Mesodermal cell (in vitro differentiated cells): ENCODE results near the gene UNCX.

Experiments
- H3K27ac ChIP-seq: 2 replicates; pipeline ENCODE4 v1.7.0; 2013; ENCODE audit warnings: mild to moderate bottlenecking, low read depth, low read length, moderate library complexity; ENCODE audit not compliant: severe bottlenecking
- H3K36me3 ChIP-seq: 2 replicates; pipeline ENCODE4 v1.7.1; 2013; ENCODE audit warnings: mild to moderate bottlenecking, low read length, moderate library complexity; ENCODE audit not compliant: control insufficient read depth, insufficient read depth
- H3K4me1 ChIP-seq: one replicate; pipeline ENCODE4 v1.7.1; 2013; ENCODE audit warnings: mild to moderate bottlenecking, low read length; ENCODE audit not compliant: insufficient read depth, control insufficient read depth, poor library complexity, severe bottlenecking
- H3K4me3 ChIP-seq: 2 replicates; pipeline ENCODE4 v1.7.0; 2013; ENCODE audit warnings: low read length, control low read depth, mild to moderate bottlenecking; ENCODE audit not compliant: insufficient read depth, poor library complexity, severe bottlenecking; ENCODE audit errors: extremely low read depth
- H3K9me3 ChIP-seq: 2 replicates; pipeline ENCODE4 v1.7.1; 2013; ENCODE audit warnings: mild to moderate bottlenecking, low read length, moderate library complexity; ENCODE audit not compliant: control insufficient read depth
- WGBS, 2 experiments: methylation state at CpG; one replicate each; pipeline ENCODE4 v1.1.5; 2013; ENCODE audit warnings: missing lambda C conversion rate in 2 of 2; ENCODE audit not compliant: insufficient coverage in 2 of 2; 5-methylcytosine and 5-hydroxymethylcytosine counted together

The UNCX gene

DNA sequence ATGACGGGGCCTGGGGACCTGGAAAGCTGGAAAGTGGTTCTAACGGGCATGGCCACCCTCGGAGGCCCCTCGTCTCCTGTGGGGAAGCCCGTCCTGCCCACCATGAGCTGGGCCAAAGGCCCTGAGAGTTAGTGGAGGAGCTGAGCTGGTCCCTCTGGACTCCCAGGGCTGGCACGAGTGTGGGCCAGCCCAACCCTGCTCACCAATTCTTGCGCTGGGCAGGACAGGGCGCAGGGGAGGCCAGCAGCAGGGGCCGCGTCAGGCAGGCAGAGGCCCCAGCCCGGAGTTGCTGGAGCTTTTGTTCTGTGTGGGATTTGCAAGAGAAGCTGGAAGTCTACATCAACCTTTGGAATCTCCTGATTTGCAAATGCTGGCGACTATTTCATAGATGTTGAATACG, 29.8 kb downstream of the UNCX start:
- Histone ChIP-seq H3K36me3 (no peaks in the 10 kb centered on the region), H3K27ac (no peak overlapping the region), H3K4me3 (no peak overlapping the region), H3K4me1 (no peaks in the 10 kb centered on the region), H3K9me3 (no peaks in the 10 kb centered on the region)
- WGBS, 2 experiments = 82 to 88% methylated on average over 11 of the region's 13 CpGs

DNA sequence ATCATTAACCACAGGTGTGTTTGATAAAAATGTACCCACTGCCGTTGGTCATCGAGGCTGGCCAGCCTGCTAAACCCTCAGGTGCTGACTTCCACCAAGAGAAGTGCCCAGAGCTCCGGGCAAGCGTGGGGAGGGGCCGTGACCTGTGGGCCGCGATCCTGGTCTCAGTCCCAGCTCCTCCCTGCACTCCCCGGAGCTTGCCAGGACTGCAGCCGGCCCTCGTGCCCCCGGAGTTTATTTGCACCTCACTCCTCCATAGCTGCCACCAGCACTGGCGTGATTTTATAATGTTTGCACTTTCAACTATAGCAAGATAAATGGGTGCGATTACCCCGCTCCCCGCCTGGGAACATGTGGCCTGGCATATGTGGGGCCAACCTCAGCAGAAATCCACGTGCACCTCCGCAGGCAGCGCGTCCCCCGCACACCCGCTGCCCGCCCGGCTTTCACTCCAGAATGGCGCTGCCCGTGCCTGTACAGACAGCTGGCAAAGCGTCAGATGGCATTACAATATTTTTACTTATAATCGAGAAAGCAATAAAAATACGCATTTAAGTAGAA, 30.8 kb downstream of the UNCX start:
- no peaks in the 10 kb centered on the region for H3K36me3 ChIP-seq
- H3K27ac ChIP-seq = no peak overlapping the region
- WGBS, 2 experiments = 79 to 82% methylated on average over 23 to 25 of the region's 28 CpGs
- H3K4me1 ChIP-seq = no peaks in the 10 kb centered on the region
- H3K9me3 ChIP-seq = no peaks in the 10 kb centered on the region
- no peak overlapping the region for H3K4me3 ChIP-seq

DNA sequence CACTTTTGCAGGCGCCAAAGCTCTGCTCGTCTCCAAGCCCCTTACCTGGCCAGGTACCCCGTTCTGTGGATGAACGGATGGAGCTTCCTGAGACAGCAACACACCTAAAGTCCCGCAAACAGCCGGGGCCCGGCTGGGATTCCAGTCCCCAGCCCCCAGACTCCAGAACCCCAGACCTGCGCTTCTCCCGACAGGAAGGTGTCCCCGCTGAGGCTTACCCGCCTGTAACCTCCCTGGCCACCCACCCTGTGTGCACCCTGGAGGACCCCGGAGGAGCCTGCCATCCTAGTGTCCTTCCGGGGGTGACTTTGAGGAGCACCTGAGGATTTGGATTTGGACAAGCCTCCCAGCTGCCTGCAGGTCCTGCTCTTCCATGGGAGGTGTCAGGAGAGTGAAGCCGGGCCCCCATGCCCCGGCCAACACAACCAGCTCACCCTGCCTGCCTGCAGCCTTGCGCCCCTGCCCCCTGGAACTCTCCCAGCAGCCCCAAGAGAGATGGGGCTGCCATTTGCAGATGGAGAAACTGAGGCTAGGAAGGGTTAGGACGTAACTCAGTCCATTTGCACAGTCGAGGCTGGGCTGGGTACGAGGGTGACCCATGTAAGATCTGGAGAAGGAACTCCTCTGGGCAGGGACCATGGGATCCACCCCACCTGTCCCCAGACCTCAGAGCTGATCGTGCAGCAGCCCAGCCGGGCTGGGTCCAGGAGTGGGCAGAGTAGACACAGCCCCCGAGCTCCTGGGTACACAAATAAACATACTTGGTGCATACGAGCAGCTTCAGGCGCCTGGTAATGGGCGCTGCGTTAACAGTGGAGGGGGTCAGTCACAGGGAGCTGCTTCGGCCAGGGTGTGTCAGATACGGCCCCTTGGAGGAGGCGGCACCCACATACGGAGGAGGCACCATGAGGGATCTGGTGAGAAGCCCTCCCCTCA, 31.9 kb downstream of the UNCX start:
- WGBS, 2 experiments = 82 to 83% methylated on average over 25 to 26 of the region's 30 CpGs
- Histone ChIP-seq H3K4me3 (no peak overlapping the region), H3K36me3 (no peaks in the 10 kb centered on the region), H3K4me1 (no peaks in the 10 kb centered on the region), H3K9me3 (no peaks in the 10 kb centered on the region), H3K27ac (no peak overlapping the region)

DNA sequence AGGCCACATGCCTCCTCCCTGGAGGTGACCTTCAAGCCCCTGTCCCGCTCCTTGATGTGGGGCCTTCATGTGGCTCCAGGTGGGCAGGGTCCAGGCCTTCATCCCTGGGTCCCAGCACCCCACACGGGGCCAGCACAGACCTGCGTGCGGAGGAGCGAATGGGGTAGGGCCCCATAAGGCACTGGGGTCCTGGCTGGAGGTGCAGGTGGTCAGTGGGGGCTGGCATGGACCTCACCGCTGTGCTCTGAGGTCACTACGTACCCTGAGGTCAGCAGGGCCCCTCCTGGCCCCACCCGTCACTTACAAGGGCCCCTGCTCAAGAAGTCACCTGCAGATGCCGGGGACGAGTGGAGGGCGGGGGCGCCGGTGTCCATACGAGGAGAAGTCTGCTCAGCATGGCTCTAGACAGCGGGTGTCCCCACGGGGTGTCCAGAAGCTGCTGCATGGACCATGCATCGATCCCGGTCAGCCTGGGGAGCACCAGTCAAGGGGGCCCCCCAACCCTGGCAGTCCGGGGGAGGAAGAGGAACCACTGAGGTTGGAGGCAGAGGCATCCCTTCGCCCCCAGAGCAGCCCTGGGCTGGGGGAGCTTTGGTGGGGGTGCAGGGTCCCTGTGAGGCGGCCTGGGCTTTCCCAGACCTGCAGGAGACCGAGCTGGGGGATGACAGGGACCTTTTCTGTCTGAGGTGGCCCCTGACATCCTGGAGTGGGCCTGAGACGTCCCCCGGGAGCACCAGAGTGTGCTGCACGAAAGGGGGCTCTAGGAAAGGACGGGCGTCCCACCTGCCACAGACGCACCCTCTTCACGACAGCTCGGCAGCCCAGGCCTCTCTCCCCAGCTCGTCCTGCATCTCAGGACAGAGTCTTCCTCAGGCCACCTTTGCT, 34.6 kb downstream of the UNCX start:
- Histone ChIP-seq H3K27ac (no peak overlapping the region), H3K4me3 (no peak overlapping the region), H3K4me1 (no peaks in the 10 kb centered on the region), H3K36me3 (no peaks in the 10 kb centered on the region), H3K9me3 (peaks cover 3% of the 10 kb centered on the region)
- WGBS, 2 experiments = 83% methylated on average over 29 to 30 of the region's 31 CpGs

DNA sequence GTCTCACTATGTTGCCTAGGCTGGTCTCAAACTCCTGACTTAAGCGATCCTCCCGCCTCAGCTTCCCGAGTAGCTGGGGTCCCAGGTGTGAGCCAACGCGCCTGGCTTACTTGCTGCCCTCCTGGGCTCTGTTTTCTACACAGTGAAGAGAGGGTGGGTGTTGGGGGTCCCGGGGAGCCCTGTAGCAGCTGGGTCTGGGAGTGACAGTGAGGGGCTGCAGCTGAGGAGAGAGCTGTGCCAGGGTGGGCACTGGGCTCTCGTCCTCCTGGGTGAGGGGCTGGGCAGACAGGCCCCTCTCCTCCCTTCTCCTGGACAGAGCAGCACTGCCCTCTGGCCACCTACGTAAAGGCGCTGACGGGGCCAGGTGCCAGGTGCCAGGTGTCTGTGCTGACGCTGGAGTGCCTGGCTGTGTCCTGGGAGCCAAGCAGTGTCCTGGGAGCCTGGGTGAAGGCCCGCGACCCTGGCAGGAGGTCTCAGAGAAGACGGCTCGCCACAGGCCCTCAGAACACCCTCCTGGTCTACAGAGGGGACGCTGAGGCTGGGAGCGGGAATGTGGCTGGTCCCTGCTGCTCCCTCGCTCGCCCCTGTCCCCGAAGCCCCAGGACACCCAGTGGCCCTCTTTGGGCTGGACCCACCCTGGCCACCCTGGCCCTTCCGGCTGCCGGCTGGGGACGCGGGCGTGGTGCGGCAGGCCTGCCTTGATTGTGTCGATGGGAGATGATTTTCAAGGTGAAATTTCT, 35.6 kb downstream of the UNCX start:
- H3K4me3 ChIP-seq = no peak overlapping the region
- WGBS, 2 experiments = 90 to 91% methylated on average over 18 to 24 of the region's 27 CpGs
- H3K27ac ChIP-seq = no peak overlapping the region
- H3K9me3 ChIP-seq = peaks cover 4% of the 10 kb centered on the region
- H3K4me1 ChIP-seq = no peaks in the 10 kb centered on the region
- no peaks in the 10 kb centered on the region for H3K36me3 ChIP-seq

DNA sequence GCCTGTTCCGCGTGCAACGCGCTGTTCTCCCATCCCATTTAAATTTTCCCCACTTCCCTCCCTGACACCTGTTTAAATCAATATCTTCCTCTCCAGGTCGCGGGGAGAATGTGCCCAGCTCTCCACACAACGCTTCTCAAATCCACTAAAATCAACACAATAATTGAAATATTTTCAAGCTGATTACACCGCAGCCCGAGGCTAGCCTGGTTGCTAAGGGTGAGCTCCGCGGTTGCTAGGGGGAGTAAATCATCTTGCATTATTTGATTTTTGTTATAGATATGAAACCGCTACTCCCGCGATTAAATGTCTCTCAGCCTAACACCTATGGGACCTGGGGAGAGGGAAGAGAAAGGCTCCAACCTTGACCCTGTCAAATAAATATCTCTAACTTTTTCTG, 36.2 kb downstream of the UNCX start:
- Histone ChIP-seq H3K27ac (no peak overlapping the region), H3K9me3 (peaks cover 4% of the 10 kb centered on the region), H3K4me1 (no peaks in the 10 kb centered on the region), H3K4me3 (no peak overlapping the region), H3K36me3 (no peaks in the 10 kb centered on the region)
- WGBS, 2 experiments = 77 to 83% methylated on average over 10 to 14 of the region's 14 CpGs

DNA sequence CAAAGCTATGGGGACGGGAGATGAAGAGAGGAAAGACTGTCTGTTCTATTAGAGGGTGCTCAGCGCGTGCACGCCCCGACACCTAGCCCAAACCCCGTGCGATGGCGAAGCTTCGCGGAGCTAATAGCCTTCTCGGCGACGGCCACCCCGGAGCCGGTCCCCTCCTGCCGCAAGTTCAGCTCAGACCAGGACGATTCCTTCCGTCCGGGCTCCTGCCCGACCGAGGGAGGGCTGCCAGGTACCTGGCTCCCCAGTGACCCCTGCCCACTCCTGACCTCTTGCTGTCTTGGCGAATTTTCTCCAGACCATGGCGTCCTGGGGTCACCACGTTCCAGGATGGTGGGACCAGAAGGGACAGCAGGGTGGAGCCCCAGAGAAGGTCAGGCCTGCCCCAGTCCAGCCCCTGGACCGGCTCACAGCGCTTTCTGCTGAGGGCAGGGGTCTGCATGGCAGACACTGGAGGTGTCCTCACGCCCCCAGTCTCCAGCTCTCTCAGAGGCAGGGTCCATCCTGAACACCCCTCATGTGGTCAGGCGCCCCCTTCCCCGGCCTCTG, 36.7 kb downstream of the UNCX start:
- Histone ChIP-seq H3K4me1 (no peaks in the 10 kb centered on the region), H3K36me3 (no peaks in the 10 kb centered on the region), H3K9me3 (peaks cover 4% of the 10 kb centered on the region), H3K27ac (no peak overlapping the region), H3K4me3 (no peak overlapping the region)
- 71 to 78% methylated on average over 27 of the region's 29 CpGs for WGBS, 2 experiments

DNA sequence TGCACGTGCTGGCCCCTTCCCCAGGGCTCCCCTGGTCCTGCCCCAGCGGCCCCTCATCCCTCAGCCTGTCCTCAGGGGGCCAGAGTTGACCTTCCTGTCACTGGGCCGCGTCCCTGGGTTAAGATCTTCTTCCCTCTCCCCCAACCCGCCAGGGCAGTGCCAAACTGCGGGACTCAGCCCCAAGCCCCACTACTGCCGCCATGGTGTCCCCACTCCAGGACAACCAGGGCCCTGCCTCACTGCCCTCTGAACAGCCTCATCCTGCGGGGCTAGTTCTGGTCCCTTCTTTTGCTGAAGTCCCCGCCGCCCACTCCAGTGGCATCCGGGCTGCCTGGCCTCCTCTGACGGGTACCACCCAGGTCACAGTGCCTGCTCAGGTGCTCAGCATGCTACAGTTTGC, 37.5 kb downstream of the UNCX start:
- H3K27ac ChIP-seq = no peak overlapping the region
- no peaks in the 10 kb centered on the region for H3K4me1 ChIP-seq
- no peaks in the 10 kb centered on the region for H3K36me3 ChIP-seq
- no peak overlapping the region for H3K4me3 ChIP-seq
- WGBS, 2 experiments = 81 to 86% methylated on average over 10 to 12 of the region's 12 CpGs
- H3K9me3 ChIP-seq = peaks cover 4% of the 10 kb centered on the region

DNA sequence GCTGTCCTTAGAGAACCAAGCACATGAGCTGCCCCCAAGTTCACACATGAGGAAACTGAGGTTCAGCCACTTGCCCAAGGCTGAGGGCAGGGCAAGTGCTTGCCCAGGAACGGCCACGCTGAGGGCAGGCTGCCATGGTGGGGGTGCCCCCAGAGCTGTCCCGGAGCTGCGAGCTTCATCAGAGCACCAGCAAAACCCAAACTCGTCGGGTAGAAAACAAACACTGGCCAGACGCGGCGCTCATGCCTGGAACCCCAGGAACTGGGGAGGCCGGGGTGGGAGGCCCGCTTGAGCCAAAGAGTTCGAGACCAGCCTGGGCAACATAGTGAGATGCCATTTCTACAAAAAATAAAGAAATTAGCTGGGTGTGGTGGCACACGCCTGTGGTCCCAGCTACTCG, 38.4 kb downstream of the UNCX start:
- Histone ChIP-seq H3K9me3 (peaks cover 4% of the 10 kb centered on the region), H3K36me3 (no peaks in the 10 kb centered on the region), H3K27ac (no peak overlapping the region), H3K4me3 (no peak overlapping the region), H3K4me1 (no peaks in the 10 kb centered on the region)
- WGBS, 2 experiments = 91 to 93% methylated on average over 12 to 14 of the region's 14 CpGs

DNA sequence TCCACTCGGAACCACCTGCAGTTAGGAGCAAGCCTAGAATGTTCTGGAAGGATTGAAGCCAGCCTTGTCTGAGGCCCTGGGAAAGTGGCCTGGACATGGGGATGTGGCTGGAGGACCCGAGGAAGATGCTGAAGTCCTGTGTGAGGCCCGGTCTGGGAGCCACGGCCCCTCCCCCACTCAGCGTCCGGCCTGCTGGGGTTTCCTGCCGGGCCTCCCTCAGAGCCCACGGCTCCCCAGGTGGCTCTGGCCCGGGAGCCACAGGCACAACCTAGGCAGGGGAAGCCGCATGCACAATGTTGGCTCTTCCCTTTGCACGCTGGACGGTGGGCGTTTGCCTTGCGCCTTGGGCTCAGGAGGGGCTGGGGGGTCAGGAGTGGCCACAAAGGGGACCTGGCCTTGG, 39.0 kb downstream of the UNCX start:
- Histone ChIP-seq H3K9me3 (peaks cover 4% of the 10 kb centered on the region), H3K36me3 (no peaks in the 10 kb centered on the region), H3K27ac (no peak overlapping the region), H3K4me1 (no peaks in the 10 kb centered on the region), H3K4me3 (no peak overlapping the region)
- 85 to 92% methylated on average over 9 to 11 of the region's 14 CpGs for WGBS, 2 experiments
